ENCODE measurements around the gene DNMBP.
"Not testable (repeated sequence)": the region's sequence is repeated elsewhere in the genome, so short reads cannot be mapped to it uniquely, and the experiment has no call there.

The DNMBP gene

GRCh38 chr10:99906470-99906869 is 103.3 kb downstream of the DNMBP start:
- no peak for DNase-seq

DNA sequence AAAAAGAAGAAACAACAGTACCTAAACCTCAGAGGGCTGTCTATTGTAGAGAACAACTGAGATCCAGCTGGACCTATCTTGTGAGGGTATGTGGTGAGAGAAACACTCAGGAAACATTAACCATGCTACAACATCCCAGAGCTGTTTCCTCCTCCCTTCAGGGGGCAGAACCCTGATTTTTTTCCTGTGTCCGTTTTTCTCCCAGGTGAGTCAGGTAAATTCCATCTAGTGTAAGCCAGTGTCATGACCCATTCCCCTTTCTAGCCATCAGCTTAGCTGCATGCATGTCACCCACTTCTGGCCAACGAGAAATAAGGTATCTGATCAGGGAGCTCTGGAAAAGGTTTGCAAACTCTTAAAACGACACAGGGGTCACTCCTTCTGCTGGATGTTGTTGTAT is 103.8 kb downstream of the DNMBP start:
- no peak for DNase-seq

GRCh38 chr10:99895867-99896266 is 113.9 kb downstream of the DNMBP start:
- no peak for DNase-seq

DNA sequence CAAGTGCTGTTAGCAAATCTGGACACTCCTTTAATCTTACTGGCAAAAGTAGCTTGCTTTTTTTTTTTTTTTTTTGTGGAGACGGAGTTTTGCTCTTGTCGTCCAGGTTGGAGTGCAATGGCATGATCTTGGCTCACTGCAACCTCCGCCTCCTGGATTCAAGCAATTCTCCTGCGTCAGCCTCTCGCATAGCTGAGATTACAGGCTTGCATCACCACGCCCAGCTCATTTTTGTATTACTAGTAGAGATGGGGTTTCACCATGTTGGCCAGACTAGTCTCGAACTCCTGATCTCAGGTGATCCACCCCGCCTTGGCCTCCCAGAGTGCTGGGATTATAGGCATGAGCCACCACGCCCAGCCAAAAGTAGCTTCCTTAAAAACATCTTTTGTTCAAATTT is 114.7 kb downstream of the DNMBP start:
- DNase-seq = not testable (repeated sequence)

DNA sequence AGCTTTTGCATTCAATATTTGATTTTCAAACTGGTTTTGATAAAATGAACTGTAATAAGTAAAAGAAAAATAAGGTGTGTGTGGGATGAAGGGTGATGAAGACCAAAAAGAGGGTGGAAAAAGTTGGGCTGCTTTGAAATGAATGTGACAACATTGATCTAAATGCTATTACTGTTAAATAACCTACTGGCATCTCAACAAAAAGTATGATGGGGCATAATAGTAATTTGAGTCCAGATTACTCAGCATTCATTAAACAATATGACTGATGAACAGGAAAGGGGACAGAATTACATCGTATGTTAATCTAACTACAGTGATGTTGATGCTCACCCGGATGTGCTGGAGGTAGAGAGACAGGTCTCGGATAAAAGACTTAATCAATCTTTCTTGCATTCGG is 115.1 kb downstream of the DNMBP start:
- DNase-seq = no peak

- DNase-seq = no peak
Measured at GRCh38 chr10:99888622-99889021, 121.1 kb downstream of the DNMBP start.

DNA sequence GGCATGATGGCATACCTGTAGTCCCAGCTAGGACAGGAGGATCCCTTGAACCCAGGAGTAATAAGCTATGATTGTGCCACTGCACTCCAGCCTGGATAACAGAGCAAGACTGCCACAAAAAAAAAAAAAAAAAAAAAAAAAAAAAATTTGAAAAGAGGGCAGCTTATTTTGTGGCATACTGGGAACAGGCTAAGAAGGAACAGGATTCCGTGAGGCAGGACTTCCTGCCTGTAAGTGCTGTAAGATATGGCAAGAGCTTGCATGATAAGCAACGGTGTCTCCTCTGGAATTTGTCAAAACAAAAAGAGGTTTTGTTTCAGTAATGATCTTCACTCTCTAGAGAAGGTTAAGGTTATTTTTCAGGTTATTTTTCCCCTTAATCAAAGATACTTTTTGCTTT is 126.2 kb downstream of the DNMBP start:
- DNase-seq = no peak

DNA sequence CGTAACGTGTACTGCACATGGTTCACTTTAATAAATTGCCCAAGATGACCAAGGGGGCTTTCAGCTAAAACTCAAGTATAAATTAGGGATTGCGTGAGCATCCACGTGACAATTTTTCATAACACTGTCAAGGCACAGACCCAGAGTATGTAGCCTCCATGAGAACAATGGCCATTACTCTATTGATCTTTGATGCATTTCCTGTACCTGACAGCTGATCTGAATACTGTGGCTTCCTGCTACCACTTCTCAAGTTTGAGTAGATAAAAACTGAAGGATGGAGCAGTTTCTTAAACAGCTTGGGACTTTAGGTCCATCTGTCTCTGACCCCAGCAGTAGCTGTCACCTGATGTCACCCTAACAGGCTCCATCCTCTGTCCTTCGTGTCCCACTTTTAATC is 128.4 kb downstream of the DNMBP start:
- DNase-seq = no peak

DNA sequence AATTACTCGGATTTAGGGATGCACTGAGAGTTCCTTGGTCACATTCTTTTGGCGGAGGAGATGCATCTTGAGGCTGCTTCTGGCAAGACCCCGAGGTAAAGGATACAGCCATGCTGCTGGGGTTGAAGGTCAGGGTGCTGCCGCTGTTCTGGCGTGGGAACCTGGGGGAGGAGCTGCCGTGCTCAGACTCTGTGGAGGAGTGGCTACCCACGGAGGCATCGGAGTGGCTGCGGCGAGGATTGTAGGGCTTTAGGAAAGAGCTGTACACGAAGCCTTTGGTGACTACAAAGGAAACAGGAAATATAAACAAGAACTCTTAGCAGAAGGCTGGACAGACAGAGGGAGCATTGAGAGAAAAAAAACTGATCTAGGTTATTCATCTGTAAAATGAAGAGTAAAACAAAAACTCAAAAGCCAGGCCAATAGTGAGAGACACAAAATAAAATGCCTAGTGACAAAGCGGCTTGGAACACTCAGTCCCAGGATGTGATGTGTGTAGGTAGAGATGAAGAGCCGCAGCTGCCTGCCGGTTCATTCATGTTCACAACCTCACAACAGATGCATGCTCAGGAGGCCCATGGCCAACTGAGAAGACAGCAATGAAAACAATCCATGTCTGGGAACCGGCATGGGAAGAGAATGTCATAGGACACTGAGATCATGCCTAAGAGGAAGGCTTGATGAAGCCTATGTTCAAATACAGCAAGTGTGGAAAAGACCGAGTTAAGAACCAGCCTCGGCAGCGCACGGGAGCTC is 129.5 kb downstream of the DNMBP start:
- DNase-seq = no peak

GRCh38 chr10:99875473-99875872 is 134.3 kb downstream of the DNMBP start:
- no peak for DNase-seq

- no peak for DNase-seq
Measured at GRCh38 chr10:99874341-99875085, 135.2 kb downstream of the DNMBP start.

DNA sequence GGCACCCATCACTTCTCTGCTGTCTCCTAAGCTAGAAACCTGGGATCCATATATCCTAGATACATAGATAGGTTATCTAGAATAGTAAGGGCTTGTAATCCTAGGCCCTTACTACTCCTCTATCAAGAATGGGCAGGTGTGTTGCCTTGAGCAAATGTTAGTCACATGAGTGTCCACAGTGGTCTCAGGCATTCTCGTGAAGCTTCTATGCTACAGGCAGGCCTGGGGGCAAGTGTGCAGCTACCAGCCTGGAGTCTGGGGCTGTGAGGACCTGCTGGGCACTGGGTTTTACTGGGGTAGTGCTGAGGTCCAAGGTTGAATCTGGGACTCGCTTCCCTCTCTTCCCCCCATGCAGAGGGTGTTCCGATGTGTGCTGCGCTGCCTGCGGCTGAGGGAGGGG is 135.9 kb downstream of the DNMBP start:
- DNase-seq = no peak

DNA sequence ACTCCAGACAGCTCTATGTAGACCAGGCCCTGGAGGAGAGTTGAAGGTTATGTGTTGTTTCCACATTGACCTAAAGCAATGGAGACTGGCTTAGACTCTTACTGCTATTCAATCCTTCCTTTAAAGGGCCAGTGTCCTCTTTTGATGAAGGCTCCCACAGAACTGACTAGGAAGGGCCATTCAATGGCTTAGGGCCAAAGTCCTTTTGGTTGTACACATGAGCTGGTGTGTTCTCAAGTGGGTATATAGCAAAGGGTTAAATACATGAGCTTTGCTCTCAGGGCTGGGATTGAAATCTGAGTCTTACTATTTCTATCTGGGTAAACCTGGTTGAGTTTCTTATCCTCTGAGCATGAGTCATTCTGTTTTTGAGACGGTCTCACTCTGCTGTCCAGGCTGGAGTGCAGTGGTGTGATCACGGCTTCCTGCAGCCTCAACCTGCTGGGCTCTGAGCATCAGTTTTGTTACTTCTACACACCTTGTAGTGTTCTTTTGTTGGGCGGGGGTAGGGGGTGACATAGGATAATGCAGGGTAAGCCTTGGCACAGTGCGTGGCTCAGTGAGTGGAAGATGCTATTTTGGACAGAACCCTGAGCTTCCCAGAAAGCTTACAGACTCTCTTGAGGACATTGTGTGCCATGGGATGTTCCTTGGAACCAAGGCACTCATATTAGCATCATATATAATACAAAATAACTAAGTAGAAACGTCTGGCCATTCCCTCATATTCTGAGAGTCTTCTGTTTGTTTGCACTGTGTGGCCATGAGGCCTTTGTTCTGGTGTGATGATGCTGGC is 137.2 kb downstream of the DNMBP start:
- DNase-seq = no peak

DNA sequence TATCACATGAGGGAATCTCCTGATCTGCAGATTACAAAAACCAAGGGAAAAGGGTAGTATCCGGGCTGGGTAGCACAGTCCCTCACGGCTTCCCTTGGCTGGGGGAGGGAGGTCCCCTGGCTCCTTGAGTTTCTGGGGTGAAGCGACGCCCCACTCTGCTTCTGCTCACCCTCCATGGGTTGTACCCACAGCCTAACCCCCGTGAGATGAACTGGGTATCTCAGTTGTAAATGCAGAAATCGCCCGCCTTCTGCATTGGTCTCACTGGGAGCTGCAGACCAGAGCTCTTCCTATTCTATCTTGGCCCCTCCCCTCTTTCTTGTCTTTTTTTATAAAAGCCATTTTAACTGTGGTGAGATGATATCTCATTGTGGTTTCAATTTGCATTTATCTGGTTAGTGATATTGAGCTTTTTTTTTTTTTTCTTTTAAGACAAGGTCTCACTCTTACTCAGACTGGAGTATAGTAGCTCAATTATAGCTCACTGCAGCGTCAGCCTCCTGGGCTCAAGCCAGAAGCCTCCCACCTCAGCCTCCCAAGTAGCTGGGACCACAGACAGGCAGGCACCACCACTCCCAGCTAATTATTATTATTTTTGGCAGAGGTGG is 139.5 kb downstream of the DNMBP start:
- DNase-seq = no peak

- DNase-seq = no peak
Measured at GRCh38 chr10:99869581-99870122, 140.1 kb downstream of the DNMBP start.

DNA sequence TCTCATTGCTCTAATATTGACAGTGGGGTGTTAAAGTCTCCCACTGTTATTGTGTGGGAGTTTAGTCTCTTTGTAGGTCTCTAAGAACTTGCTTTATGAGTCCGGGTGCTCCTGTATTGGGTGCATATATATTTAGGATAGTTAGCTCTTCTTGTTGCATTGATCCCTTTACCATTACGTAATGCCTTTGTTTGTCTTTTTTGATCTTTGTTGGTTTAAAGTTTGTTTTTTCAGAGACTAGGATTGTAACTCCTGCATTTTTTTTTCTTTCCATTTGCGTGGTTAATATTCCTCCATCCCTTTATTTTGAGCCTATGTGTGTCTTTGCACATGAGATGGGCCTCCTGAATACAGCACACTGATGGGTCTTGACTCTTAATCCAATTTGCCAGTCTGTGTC is 142.5 kb downstream of the DNMBP start:
- not testable (repeated sequence) for DNase-seq

- DNase-seq = not testable (repeated sequence)
Measured at GRCh38 chr10:99863535-99864240, 146.1 kb downstream of the DNMBP start.

- DNase-seq = no peak
Measured at GRCh38 chr10:99860466-99860865, 149.3 kb downstream of the DNMBP start.

DNA sequence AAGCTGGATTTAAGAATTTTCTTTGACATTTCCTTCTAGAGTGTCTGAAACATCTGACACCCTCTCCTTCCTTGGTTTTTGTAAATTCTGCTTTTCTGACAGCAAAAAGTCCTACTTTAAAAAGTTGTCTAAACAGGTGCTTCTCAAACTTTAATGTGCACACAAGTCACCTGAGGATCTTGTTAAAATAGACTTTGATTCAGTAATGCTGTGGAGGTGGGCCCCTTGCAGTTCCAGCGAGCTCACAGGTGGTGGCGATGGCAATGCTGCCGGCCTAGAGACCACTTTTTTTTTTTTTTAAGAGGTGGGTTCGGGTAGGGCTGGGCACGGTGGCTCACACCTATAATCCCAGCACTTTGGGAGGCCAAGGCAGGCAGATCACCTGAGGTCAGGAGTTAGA is 150.2 kb downstream of the DNMBP start:
- peak; percentile 4 for DNase-seq

GRCh38 chr10:99858849-99859248 is 150.9 kb downstream of the DNMBP start:
- DNase-seq = no peak

DNA sequence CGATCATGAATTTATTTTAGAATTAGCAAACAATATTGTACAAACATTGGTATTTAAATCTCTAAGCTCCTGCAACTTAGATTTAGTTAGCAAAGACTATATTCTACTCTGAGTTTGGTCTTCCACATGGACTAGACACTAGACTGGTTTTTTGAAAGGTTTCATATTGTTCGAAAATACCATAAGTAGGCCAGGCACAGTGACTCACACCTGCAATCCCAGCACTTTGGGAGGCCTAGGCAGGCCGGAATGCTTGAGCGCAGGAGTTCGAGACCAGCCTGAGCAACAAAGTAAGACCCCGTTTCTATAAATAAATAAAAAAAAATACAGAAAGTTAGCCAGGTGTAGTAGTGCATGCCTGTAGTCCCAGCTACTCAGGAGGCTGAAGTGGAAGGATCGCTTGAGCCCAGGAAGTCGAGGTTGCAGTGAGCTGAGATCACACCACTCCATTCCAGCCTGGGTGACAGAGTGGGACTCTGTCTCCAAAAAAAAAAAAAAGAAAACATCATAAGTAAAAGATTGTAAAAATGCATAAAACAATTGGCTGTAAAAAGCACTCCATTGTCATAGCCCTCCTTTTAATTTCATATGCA is 154.2 kb downstream of the DNMBP start:
- DNase-seq = no peak

DNA sequence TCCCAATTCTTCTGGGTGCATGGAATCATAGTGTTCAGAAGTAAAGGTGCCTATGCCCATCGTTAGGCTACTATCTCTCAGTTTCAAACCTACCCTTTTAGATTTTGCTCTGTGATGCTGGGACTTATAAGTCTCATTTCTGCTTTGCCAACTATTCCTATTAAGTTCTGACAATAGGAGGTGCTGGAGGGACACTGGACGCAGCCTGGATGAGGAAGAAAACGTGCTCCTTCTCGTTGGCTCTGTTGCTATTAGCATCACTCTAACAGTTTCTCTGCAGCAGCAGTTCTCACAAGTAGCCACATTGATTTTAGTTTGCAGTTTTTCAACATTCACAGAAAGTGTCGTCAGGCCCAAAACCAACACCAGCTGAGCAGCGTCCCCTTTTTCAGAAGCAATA is 154.9 kb downstream of the DNMBP start:
- DNase-seq = peak; percentile 22

All from NCI-H510A treated with DMSO at 0.1 percent for 48 hours (cell line).